Fibroblast of lung (primary cell): Measurements from ENCODE around the gene SCYL1.

Experiments used
- CTCF ChIP-seq, 2 donors: IDR thresholded peaks in 1 of 2; conservative IDR thresholded peaks in 1 of 2; 1 replicate in 1 of 2; 2 replicates in 1 of 2; pipeline ENCODE4 v1.5.1; 2011 to 2012; ENCODE audit warnings: low read length in 2 of 2, control low read depth in 1 of 2, inconsistent platforms in 1 of 2, low read depth in 1 of 2, mild to moderate bottlenecking in 1 of 2
- EZH2 ChIP-seq: IDR thresholded peaks from 2 replicates; pipeline ENCODE4 v1.5.1; 2012; ENCODE audit warnings: low read length, control low read depth, mild to moderate bottlenecking; ENCODE audit errors: missing control alignments

DNA sequence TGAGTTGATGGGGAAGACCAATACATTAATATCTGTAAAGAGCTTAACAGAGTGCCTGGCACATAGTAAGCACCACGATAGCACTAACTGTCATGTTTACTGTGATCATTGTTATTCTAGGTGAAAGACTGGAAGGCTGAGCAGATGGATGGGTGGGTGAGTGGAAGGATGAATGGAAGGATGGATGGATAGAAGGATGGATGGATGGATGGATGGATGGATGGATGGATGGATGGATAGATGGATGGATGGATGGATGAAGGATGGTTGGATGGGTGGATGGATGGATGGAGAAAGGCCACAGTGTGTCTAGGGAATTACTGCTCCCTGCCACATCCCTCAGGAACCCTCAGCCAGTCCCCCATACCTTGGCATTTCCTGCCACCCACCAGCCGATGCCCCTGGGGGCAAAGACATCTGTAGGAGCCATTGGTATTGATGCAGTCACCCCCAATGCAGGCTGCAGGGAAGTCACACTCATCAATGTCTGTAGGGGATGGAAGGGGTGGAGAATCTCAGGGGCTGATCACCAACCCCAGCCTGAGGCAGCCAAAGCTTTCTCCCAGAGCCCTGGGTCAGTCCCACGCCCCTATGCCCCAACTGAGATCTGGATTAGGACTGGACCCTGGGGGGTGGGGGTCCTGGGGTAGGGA lies 18.0 kb downstream of the SCYL1 start:
- TF ChIP-seq CTCF (conservative IDR thresholded peaks at IDR 0.05 in 1 of 2, IDR thresholded peaks at IDR 0.05 in 1 of 2; ENCODE audit: low read depth in 1 of 2, low read length in 2 of 2), result no peak
- no peak for TF ChIP-seq EZH2
